Measurements from ENCODE around the gene GPC6. TPM values are rescaled to one million over a fixed set of nuclear protein-coding genes. Genes with fewer than 3 reads are reported as not detected.

Gene GPC6
- total RNA-seq, 1 donor from 2014 or later: 13.8 TPM

DNA sequence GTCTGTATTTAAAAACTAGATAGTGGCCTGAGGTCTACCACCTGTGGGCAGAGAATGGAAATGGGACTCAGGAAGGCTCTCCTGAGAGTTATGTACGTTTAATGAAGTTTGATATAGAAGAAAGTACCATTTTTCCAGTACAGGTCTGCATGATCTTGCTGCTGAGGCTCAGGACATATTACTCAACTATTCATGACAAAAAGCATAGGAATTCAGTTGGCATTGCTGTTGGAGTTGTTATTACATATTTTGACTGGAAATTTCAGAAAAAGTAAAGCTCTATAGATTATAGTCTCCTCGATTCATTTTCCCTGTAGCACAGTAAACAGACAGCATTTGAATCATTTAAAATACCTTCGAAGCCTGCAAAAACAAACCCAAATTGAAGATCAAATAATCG lies 783.1 kb downstream of the GPC6 start:
- Histone ChIP-seq H3K4me1 (no peaks in the 10 kb centered on the region), H3K36me3 (no peaks in the 10 kb centered on the region), H3K9me3 (no peaks in the 10 kb centered on the region), H3K27ac (no peak overlapping the region), H3K4me3 (no peak overlapping the region), H3K27me3 (no peaks in the 10 kb centered on the region)
- intact Hi-C loops (cut with DNase I): no loop called here
- no peak for TF ChIP-seq POLR2A (IDR thresholded peaks at IDR 0.05)
- TF ChIP-seq POLR2AphosphoS5 (IDR thresholded peaks at IDR 0.05; ENCODE audit: insufficient read depth in 1 of 2, low read depth in 1 of 2): no peak
- TF ChIP-seq, protein P1, sequence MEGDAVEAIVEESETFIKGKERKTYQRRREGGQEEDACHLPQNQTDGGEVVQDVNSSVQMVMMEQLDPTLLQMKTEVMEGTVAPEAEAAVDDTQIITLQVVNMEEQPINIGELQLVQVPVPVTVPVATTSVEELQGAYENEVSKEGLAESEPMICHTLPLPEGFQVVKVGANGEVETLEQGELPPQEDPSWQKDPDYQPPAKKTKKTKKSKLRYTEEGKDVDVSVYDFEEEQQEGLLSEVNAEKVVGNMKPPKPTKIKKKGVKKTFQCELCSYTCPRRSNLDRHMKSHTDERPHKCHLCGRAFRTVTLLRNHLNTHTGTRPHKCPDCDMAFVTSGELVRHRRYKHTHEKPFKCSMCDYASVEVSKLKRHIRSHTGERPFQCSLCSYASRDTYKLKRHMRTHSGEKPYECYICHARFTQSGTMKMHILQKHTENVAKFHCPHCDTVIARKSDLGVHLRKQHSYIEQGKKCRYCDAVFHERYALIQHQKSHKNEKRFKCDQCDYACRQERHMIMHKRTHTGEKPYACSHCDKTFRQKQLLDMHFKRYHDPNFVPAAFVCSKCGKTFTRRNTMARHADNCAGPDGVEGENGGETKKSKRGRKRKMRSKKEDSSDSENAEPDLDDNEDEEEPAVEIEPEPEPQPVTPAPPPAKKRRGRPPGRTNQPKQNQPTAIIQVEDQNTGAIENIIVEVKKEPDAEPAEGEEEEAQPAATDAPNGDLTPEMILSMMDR (IDR thresholded peaks at IDR 0.05): no peak
- no peak for DNase-seq (ENCODE audit: extremely low spot score in 2 of 2)

DNA sequence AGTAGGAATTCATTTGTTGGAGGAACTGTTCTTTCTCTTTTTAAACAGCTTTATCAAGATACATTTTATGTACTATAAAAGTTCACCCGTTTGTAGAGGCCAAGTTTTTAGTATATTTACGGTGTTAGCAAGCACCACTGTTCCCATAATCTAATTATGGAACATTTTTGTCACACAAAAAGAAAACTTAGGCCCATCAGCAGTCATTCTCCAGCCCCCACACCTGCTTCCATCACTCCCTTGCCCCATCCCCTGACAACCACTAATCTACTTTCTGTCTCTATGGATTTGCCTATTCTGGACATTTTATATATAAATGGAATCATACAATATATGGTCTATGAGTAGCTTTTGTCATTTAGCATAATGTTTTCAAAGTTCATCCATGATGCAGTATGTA lies 787.9 kb downstream of the GPC6 start:
- Histone ChIP-seq H3K9me3 (no peaks in the 10 kb centered on the region), H3K27ac (no peak overlapping the region), H3K36me3 (no peaks in the 10 kb centered on the region), H3K27me3 (no peaks in the 10 kb centered on the region), H3K4me3 (no peak overlapping the region), H3K4me1 (no peaks in the 10 kb centered on the region)
- intact Hi-C loops (cut with DNase I): no loop called here
- TF ChIP-seq POLR2AphosphoS5 (IDR thresholded peaks at IDR 0.05; ENCODE audit: insufficient read depth in 1 of 2, low read depth in 1 of 2) (no peak), POLR2A (IDR thresholded peaks at IDR 0.05) (no peak)
- TF ChIP-seq, protein P1 (IDR thresholded peaks at IDR 0.05): no peak
- no peak for DNase-seq (ENCODE audit: extremely low spot score in 2 of 2)

DNA sequence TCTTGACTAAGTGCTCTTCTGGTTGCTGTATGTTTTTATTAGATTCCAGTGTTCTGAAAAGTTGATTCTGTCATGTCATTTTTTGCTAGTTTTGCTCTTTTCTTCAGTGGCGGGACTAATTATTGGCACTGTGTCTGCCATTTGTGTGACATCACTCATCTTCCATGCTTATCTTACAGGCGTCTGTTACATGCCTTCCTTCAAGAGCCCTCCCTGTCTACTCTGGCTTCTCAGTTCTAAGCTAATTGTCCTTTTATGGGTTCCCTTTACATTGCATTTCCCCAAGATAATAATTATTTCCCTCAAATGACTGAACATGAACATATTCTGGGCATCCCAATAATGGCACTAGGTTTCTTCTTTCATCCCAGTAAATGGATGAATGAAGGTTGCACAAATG lies 793.8 kb downstream of the GPC6 start:
- no peak for TF ChIP-seq POLR2AphosphoS5 (IDR thresholded peaks at IDR 0.05; ENCODE audit: insufficient read depth in 1 of 2, low read depth in 1 of 2)
- TF ChIP-seq, protein P1 (IDR thresholded peaks at IDR 0.05): no peak
- TF ChIP-seq POLR2A (IDR thresholded peaks at IDR 0.05): no peak
- no peaks in the 10 kb centered on the region for H3K4me1 ChIP-seq
- H3K27me3 ChIP-seq: no peaks in the 10 kb centered on the region
- intact Hi-C loops (cut with DNase I): no loop called here
- no peak overlapping the region for H3K27ac ChIP-seq
- DNase-seq (ENCODE audit: extremely low spot score in 2 of 2): no peak
- no peaks in the 10 kb centered on the region for H3K9me3 ChIP-seq
- no peaks in the 10 kb centered on the region for H3K36me3 ChIP-seq
- no peak overlapping the region for H3K4me3 ChIP-seq

DNA sequence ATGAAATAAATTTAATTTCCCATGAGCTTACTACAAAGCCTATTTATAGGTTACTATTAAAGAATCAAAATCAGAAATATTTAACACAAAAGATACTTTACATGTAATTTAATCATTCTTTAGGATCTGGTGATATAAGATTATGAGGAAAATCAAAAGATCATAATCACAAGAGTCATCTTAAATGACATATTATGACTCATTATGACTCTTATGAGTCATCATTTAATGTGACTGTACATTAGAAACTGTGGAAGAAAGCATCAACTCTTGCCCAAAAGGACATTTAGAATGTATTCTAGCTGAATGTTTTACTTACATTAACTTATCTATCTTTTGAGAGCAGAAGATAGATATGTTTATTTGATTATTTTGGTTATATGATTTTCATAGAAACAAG lies 794.2 kb downstream of the GPC6 start:
- Histone ChIP-seq H3K4me3 (no peak overlapping the region), H3K27ac (no peak overlapping the region), H3K27me3 (no peaks in the 10 kb centered on the region), H3K9me3 (no peaks in the 10 kb centered on the region), H3K4me1 (no peaks in the 10 kb centered on the region), H3K36me3 (no peaks in the 10 kb centered on the region)
- no peak for DNase-seq (ENCODE audit: extremely low spot score in 2 of 2)
- intact Hi-C loops (cut with DNase I): no loop called here
- no peak for TF ChIP-seq POLR2AphosphoS5 (IDR thresholded peaks at IDR 0.05; ENCODE audit: insufficient read depth in 1 of 2, low read depth in 1 of 2)
- TF ChIP-seq, protein P1 (IDR thresholded peaks at IDR 0.05): no peak
- TF ChIP-seq POLR2A (IDR thresholded peaks at IDR 0.05): no peak

DNA sequence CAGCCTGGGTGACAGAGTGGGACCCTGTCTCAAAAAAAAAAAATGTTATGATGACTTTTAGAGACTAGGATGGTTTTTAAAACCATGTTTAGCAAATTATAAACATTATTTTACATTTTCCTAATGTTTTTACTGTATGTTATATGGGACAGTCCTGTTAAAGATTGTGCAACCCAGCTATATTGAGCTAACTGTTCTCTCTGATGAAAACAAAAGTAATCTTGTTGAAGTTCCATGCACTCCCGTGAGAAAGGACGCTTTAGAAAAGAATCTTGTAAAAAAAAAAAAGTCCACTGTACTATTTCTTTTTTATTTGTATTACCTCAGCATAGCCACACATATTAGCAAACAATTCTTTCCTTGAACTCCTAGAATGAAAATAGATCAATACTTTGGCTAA lies 801.6 kb downstream of the GPC6 start:
- TF ChIP-seq, protein P1 (IDR thresholded peaks at IDR 0.05): no peak
- no peak for TF ChIP-seq POLR2AphosphoS5 (IDR thresholded peaks at IDR 0.05; ENCODE audit: insufficient read depth in 1 of 2, low read depth in 1 of 2)
- no peak for TF ChIP-seq POLR2A (IDR thresholded peaks at IDR 0.05)
- DNase-seq (ENCODE audit: extremely low spot score in 2 of 2): no peak
- H3K27me3 ChIP-seq: no peaks in the 10 kb centered on the region
- H3K9me3 ChIP-seq: no peaks in the 10 kb centered on the region
- H3K27ac ChIP-seq: no peak overlapping the region
- no peaks in the 10 kb centered on the region for H3K36me3 ChIP-seq
- H3K4me1 ChIP-seq: no peaks in the 10 kb centered on the region
- H3K4me3 ChIP-seq: no peak overlapping the region
- intact Hi-C loops (cut with DNase I): no loop called here

Data from vagina (tissue), 2 donors.